Activated naive CD8-positive, alpha-beta T cell treated with anti-CD3 and anti-CD28 coated beads, Interleukin-2, amount 50 U/mL, for 24 hours (primary cell): Measurements from ENCODE around the gene MEIS1.

Source experiments
- ATAC-seq: fragments of 150-1000 bp; cut with Tn5 transposase; one replicate; pipeline ENCODE4 v1.10.0; 2021
- DNase-seq: peaks from one replicate; pipeline ENCODE4 v3.0.0; 2021
- H3K27ac Mint-ChIP-seq: one replicate; pipeline ENCODE4 v1.8.0; 2021; ENCODE audit warnings: mild to moderate bottlenecking, mixed read lengths
- H3K27me3 Mint-ChIP-seq: one replicate; pipeline ENCODE4 v1.8.0; 2021; ENCODE audit warnings: mixed read lengths
- H3K36me3 Mint-ChIP-seq: one replicate; pipeline ENCODE4 v1.8.0; 2021; ENCODE audit warnings: low read depth, mixed read lengths
- H3K4me1 Mint-ChIP-seq: one replicate; pipeline ENCODE4 v1.8.0; 2021; ENCODE audit warnings: mixed read lengths
- H3K4me3 Mint-ChIP-seq: one replicate; pipeline ENCODE4 v1.8.0; 2021; ENCODE audit warnings: mild to moderate bottlenecking, moderate library complexity, mixed read lengths
- H3K9me3 Mint-ChIP-seq: one replicate; pipeline ENCODE4 v1.8.0; 2021; ENCODE audit warnings: mixed read lengths

MEIS1 gene

GRCh38 chr2:66581339-66582103, 146.6 kb downstream of the MEIS1 start:
- Mint-ChIP-seq H3K4me1 (peaks cover 11% of the 10 kb centered on the region), H3K27ac (no peak overlapping the region), H3K4me3 (peak overlapping the region; percentile 17), H3K27me3 (peaks cover 44% of the 10 kb centered on the region), H3K9me3 (peaks cover 5% of the 10 kb centered on the region), H3K36me3 (peaks cover 3% of the 10 kb centered on the region)
- DNase-seq (no peak), ATAC-seq (no peak)

DNA sequence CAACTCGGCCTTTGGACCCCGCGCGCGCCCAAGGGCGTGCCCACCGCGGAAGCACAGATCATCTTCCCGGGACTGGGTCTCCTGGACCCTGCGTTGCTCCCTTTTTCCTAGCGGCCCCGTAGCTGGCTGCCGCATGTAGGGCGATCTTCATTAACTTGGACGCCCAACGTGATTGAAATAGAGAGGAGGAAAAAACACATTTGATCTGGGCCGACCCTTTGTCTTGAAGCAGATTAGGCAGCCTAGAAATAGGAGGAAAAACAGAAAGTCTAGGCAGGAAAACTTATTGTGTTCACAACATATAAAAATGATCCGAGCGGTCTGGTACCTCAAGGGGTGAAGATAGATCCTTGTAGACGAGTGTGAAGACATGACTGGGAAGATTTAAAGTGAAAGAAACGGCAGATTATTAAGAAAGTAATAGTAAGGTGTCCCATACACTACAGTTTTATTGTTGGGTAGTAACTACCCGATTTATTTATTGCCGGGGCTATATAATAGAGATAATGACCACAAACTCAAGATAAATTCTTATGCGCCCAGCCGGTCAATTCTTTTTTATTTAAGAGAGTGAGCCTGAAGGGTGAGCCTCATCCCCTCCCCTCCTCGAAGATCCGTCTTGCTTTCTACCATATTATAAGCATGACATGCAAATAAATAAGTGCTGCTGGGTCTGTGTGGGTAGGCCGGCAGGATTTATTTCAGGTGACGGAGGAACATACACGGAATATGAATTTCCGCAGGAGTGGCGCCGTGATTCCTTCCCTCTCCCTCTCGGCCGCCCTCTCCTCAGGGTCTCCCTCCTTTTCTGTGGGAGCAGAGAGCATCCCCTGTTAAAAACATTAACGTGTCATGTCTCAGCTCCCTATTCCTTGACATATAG, 147.4 kb downstream of the MEIS1 start:
- no peak for DNase-seq
- no peak for ATAC-seq
- H3K4me1 Mint-ChIP-seq = peaks cover 6% of the 10 kb centered on the region

DNA sequence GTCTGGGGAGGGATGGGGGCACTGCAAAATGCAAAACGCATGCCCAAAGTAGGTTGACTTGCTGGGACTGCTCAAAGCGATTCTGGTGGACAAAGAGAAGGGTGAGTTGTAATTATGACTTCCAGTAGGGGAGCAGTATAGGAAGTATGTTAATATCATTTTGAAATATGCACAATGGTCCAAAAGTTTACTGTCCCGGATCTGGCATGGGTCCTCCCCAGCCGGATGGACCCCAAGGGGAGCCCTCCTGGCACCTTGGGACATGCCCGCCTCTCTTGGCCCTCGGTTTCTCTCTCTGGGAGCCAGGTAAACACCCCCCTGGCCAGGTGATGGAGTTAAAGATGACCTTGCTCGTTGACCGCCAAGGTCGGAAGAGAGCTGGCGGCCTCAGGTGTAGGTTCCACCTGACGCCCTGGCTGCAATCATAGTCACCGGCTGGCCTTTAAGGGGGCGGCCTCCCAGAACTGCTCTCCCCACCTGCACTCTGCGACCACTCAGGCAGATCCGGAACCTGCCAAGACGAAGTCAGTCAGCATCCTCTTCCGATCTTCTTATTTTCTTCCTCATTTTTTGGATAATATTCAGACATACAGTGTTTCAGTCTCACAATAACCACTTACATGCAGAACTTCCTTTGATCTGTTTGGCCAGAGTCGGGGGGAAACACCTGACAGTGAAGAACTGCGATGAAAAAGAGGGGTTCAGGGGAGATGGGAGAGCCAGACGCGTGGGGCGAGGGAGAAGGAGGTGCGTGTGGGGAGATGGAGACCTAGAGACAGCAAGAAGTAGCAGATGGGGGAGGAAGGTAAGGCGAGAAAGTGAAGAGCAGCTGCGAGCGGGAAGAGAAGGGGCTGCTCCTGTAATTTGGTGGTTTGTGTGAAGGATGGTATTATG, 148.3 kb downstream of the MEIS1 start:
- ATAC-seq (no peak), DNase-seq (no peak)
- peaks cover 5% of the 10 kb centered on the region for H3K9me3 Mint-ChIP-seq
- peaks cover 31% of the 10 kb centered on the region for H3K27me3 Mint-ChIP-seq
- peaks cover 3% of the 10 kb centered on the region for H3K36me3 Mint-ChIP-seq
- H3K4me3 Mint-ChIP-seq = no peak overlapping the region
- peaks cover 6% of the 10 kb centered on the region for H3K4me1 Mint-ChIP-seq
- H3K27ac Mint-ChIP-seq = no peak overlapping the region

More for the DNA sequence above, 147.4 kb downstream of the MEIS1 start:
- H3K9me3 Mint-ChIP-seq = peaks cover 5% of the 10 kb centered on the region
- no peak overlapping the region for H3K4me3 Mint-ChIP-seq
- peaks cover 3% of the 10 kb centered on the region for H3K36me3 Mint-ChIP-seq
- H3K27ac Mint-ChIP-seq = no peak overlapping the region
- peaks cover 38% of the 10 kb centered on the region for H3K27me3 Mint-ChIP-seq

DNA sequence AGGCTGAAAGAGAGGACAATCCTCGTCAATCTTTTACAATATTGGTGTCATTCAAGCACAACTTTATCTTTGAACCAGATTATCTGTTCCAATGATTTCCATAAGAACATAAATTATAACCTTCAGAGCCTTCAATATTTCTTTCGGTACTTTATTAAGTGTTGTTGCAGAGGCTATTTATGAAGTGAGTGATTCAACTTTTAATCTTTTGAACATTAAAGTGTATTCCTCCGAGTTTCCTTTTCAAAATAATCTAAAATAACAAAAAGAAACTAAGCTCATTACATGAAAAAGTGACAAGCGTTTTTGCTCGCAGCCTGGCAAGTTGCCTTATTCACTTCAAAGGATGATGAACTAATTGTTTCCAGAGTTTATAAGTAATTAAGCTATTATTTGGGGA, 149.0 kb downstream of the MEIS1 start:
- H3K27me3 Mint-ChIP-seq = peaks cover 24% of the 10 kb centered on the region
- H3K4me1 Mint-ChIP-seq = peaks cover 6% of the 10 kb centered on the region
- peaks cover 5% of the 10 kb centered on the region for H3K9me3 Mint-ChIP-seq
- H3K36me3 Mint-ChIP-seq = peaks cover 3% of the 10 kb centered on the region
- no peak overlapping the region for H3K4me3 Mint-ChIP-seq
- DNase-seq = no peak
- no peak for ATAC-seq
- no peak overlapping the region for H3K27ac Mint-ChIP-seq

DNA sequence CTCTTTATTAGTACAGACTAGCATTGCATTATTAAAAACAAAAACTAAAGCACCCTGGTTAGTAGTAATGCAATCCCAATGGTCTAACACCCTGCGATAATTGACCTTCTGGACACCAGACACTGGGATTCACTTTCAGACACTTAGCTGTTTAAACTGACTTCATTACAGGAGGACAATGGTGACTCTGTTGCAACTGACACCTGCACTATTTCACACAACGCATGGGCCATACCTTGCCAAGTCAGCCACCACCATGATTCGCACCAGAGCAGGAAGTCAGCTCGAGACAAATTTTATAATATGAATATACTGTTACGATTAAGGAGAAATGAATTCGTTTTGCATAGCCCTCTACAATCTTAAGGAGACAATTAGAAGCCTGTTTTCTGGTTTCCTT, 150.7 kb downstream of the MEIS1 start:
- ATAC-seq (no peak), DNase-seq (no peak)
- Mint-ChIP-seq H3K4me1 (peaks cover 6% of the 10 kb centered on the region), H3K36me3 (peaks cover 3% of the 10 kb centered on the region), H3K27ac (no peak overlapping the region), H3K9me3 (peaks cover 5% of the 10 kb centered on the region), H3K27me3 (peaks cover 14% of the 10 kb centered on the region), H3K4me3 (no peak overlapping the region)

GRCh38 chr2:66587216-66587615, 152.3 kb downstream of the MEIS1 start:
- ATAC-seq = no peak
- H3K27me3 Mint-ChIP-seq = peaks cover 8% of the 10 kb centered on the region
- H3K9me3 Mint-ChIP-seq = peaks cover 3% of the 10 kb centered on the region
- no peaks in the 10 kb centered on the region for H3K36me3 Mint-ChIP-seq
- H3K4me3 Mint-ChIP-seq = no peak overlapping the region
- no peak overlapping the region for H3K27ac Mint-ChIP-seq
- no peak for DNase-seq
- no peaks in the 10 kb centered on the region for H3K4me1 Mint-ChIP-seq

GRCh38 chr2:66594001-66594400, 159.1 kb downstream of the MEIS1 start:
- H3K27me3 Mint-ChIP-seq = peaks cover 2% of the 10 kb centered on the region
- H3K36me3 Mint-ChIP-seq = no peaks in the 10 kb centered on the region
- ATAC-seq (no peak), DNase-seq (no peak)
- no peaks in the 10 kb centered on the region for H3K4me1 Mint-ChIP-seq
- H3K27ac Mint-ChIP-seq = no peak overlapping the region
- no peak overlapping the region for H3K4me3 Mint-ChIP-seq
- H3K9me3 Mint-ChIP-seq = peaks cover 3% of the 10 kb centered on the region

GRCh38 chr2:66595556-66595955, 160.6 kb downstream of the MEIS1 start:
- Mint-ChIP-seq H3K27ac (no peak overlapping the region), H3K27me3 (peaks cover 7% of the 10 kb centered on the region), H3K4me1 (no peaks in the 10 kb centered on the region), H3K36me3 (no peaks in the 10 kb centered on the region), H3K9me3 (peaks cover 3% of the 10 kb centered on the region), H3K4me3 (no peak overlapping the region)
- DNase-seq (no peak), ATAC-seq (no peak)

- Mint-ChIP-seq H3K4me3 (no peak overlapping the region), H3K4me1 (no peaks in the 10 kb centered on the region), H3K9me3 (peaks cover 3% of the 10 kb centered on the region), H3K27me3 (peaks cover 7% of the 10 kb centered on the region), H3K36me3 (no peaks in the 10 kb centered on the region), H3K27ac (no peak overlapping the region)
- no peak for DNase-seq
- ATAC-seq = no peak
These were observed 161.3 kb downstream of the MEIS1 start for GRCh38 chr2:66596256-66596655.

DNA sequence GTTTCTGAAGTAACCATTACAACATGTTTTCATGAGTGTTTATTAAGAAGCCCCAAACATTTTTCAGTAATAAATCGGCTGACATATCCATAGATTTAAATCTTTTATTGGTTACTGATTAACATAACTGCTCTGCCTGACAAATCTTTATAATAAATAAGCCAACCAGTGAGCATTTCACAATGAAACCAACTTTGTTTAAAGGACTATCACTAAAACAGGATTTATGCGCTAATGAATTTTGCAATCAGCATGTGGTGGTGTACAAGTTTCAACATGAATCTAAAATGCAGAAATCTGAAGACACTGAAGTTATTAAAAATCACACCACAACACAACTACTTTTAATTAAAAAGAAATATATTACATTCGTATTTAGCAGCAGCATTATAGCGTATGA, 166.7 kb downstream of the MEIS1 start:
- H3K27me3 Mint-ChIP-seq = peaks cover 9% of the 10 kb centered on the region
- no peak overlapping the region for H3K4me3 Mint-ChIP-seq
- no peaks in the 10 kb centered on the region for H3K4me1 Mint-ChIP-seq
- no peaks in the 10 kb centered on the region for H3K36me3 Mint-ChIP-seq
- H3K27ac Mint-ChIP-seq = no peak overlapping the region
- ATAC-seq = no peak
- no peak for DNase-seq
- peaks cover 5% of the 10 kb centered on the region for H3K9me3 Mint-ChIP-seq

- Mint-ChIP-seq H3K36me3 (no peaks in the 10 kb centered on the region), H3K4me3 (no peak overlapping the region), H3K4me1 (no peaks in the 10 kb centered on the region), H3K27ac (no peak overlapping the region), H3K27me3 (peaks cover 9% of the 10 kb centered on the region), H3K9me3 (peaks cover 5% of the 10 kb centered on the region)
- ATAC-seq (no peak), DNase-seq (no peak)
These were observed 167.4 kb downstream of the MEIS1 start for GRCh38 chr2:66602341-66602740.

DNA sequence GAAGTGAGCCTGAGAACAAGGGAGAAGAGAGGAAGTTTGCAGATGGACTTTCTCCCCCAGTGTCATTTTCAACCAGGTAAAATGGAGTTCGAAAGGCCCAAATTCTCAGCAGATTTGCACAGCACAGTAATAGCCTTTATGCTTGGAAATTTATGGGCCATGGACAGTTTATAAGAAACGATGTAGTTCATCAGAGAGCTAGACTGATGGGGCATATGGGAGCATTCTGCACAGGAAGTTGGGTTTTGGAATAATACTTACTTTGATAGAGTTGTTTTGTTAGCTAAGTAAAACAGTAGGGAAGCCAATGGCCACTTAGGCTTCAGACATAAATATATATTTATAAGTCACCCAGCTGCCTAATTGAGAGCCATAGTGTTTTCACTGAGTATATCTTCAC, 169.4 kb downstream of the MEIS1 start:
- no peak for DNase-seq
- Mint-ChIP-seq H3K27me3 (peaks cover 6% of the 10 kb centered on the region), H3K4me3 (no peak overlapping the region), H3K4me1 (no peaks in the 10 kb centered on the region), H3K36me3 (no peaks in the 10 kb centered on the region), H3K9me3 (peaks cover 5% of the 10 kb centered on the region), H3K27ac (no peak overlapping the region)
- no peak for ATAC-seq

DNA sequence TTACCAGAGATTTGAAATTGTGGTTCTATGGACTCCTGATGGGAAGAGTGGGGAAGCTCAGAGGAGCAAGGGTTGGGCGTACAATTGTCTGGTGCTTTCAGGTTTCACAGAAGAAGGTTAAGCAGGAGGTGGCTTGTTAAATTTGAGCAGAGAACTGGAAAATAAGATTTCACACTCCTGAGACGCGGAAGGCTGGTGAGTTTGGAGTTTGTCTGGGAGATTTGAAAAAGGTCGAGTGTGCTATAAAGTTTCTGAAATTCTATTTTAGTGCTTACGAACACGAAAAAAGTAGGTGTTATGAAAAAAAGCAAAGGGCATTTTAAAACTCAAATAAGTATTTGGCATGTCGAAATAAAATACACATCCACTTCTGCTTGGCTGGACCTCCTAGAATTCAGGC, 170.1 kb downstream of the MEIS1 start:
- no peak overlapping the region for H3K4me3 Mint-ChIP-seq
- peaks cover 2% of the 10 kb centered on the region for H3K27me3 Mint-ChIP-seq
- no peaks in the 10 kb centered on the region for H3K36me3 Mint-ChIP-seq
- no peaks in the 10 kb centered on the region for H3K4me1 Mint-ChIP-seq
- DNase-seq = no peak
- peaks cover 5% of the 10 kb centered on the region for H3K9me3 Mint-ChIP-seq
- H3K27ac Mint-ChIP-seq = no peak overlapping the region
- no peak for ATAC-seq

DNA sequence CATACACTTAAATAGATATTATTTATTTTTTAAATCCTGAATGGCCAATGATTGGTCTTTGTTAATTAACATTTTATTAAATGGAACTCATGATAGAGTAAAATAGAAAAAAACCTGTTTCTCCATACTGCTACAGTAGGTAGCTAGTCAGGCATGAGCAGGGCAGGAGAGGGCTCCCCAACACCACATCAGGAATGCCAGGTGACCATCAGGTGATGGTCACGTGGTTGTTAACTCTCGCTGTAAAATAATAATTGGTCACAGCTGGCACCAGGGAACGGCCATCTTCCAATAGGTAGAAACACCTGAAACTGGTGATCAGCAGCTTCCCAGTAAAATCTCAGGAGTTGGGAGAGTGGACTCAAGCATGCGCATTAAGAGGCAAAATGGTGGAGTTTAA, 172.2 kb downstream of the MEIS1 start:
- DNase-seq (no peak), ATAC-seq (no peak)
- H3K27me3 Mint-ChIP-seq = peaks cover 2% of the 10 kb centered on the region
- H3K4me1 Mint-ChIP-seq = no peaks in the 10 kb centered on the region
- no peak overlapping the region for H3K27ac Mint-ChIP-seq
- H3K9me3 Mint-ChIP-seq = peaks cover 9% of the 10 kb centered on the region
- H3K36me3 Mint-ChIP-seq = no peaks in the 10 kb centered on the region
- H3K4me3 Mint-ChIP-seq = no peak overlapping the region
